DMS 273 (cell line): ENCODE data around the gene CREB3L2.

ENCODE experiments used
- DNase-seq: peaks from one replicate; lab custom pipeline; 2025; ENCODE audit not compliant: unreplicated experiment; lab: John Stamatoyannopoulos, UW

Gene CREB3L2

GRCh38 chr7:137953665-137954470, 48.0 kb downstream of the CREB3L2 start:
- peak; percentile 67 for DNase-seq

GRCh38 chr7:137953043-137953664, 48.7 kb downstream of the CREB3L2 start:
- no peak for DNase-seq

GRCh38 chr7:137952426-137952805, 49.5 kb downstream of the CREB3L2 start:
- no peak for DNase-seq

GRCh38 chr7:137951700-137952425, 50.0 kb downstream of the CREB3L2 start:
- no peak for DNase-seq

GRCh38 chr7:137950967-137951366, 50.9 kb downstream of the CREB3L2 start:
- no peak for DNase-seq

GRCh38 chr7:137950263-137950621, 51.6 kb downstream of the CREB3L2 start:
- no peak for DNase-seq

GRCh38 chr7:137949416-137950262, 52.2 kb downstream of the CREB3L2 start:
- no peak for DNase-seq

GRCh38 chr7:137948845-137949330, 53.0 kb downstream of the CREB3L2 start:
- no peak for DNase-seq

- DNase-seq, result no peak
These were observed 53.6 kb downstream of the CREB3L2 start for GRCh38 chr7:137948083-137948844.

- DNase-seq, result no peak
These were observed 54.8 kb downstream of the CREB3L2 start for GRCh38 chr7:137947046-137947445.

GRCh38 chr7:137946011-137946410, 55.9 kb downstream of the CREB3L2 start:
- DNase-seq, result peak; percentile 87

- DNase-seq, result no peak
These were observed 57.7 kb downstream of the CREB3L2 start for GRCh38 chr7:137944168-137944567.

- DNase-seq, result peak; percentile 68
These were observed 58.7 kb downstream of the CREB3L2 start for GRCh38 chr7:137943132-137943551.

GRCh38 chr7:137942484-137943115, 59.3 kb downstream of the CREB3L2 start:
- DNase-seq, result peak; percentile 43

- peak; percentile 18 for DNase-seq
These were observed 61.0 kb downstream of the CREB3L2 start for GRCh38 chr7:137940656-137941518.

GRCh38 chr7:137940218-137940617, 61.7 kb downstream of the CREB3L2 start:
- DNase-seq, result no peak

GRCh38 chr7:137937202-137937560, 64.7 kb downstream of the CREB3L2 start:
- DNase-seq, result peak; percentile 27

GRCh38 chr7:137936509-137937201, 65.2 kb downstream of the CREB3L2 start:
- DNase-seq, result no peak
